ENCODE results near the gene ZG16.
"Not testable (repeated sequence)": the region's sequence is repeated elsewhere in the genome, so short reads cannot be mapped to it uniquely, and the experiment has no call there.

The ZG16 gene

GRCh38 chr16:29753516-29753915 is 24.5 kb upstream of the ZG16 start:
- DNase-seq, result no peak

GRCh38 chr16:29756654-29757053 is 21.4 kb upstream of the ZG16 start:
- no peak for DNase-seq

GRCh38 chr16:29757086-29757485 is 21.0 kb upstream of the ZG16 start:
- not testable (repeated sequence) for DNase-seq

GRCh38 chr16:29757950-29758466 is 20.0 kb upstream of the ZG16 start:
- DNase-seq, result no peak

GRCh38 chr16:29760567-29761279 is 17.3 kb upstream of the ZG16 start:
- DNase-seq, result no peak

GRCh38 chr16:29761280-29761651 is 16.8 kb upstream of the ZG16 start:
- DNase-seq, result not testable (repeated sequence)

- no peak for DNase-seq
These were observed 16.2 kb upstream of the ZG16 start for GRCh38 chr16:29761882-29762281.

GRCh38 chr16:29763326-29763725 is 14.7 kb upstream of the ZG16 start:
- DNase-seq, result no peak

- DNase-seq, result peak; percentile 100
These were observed 12.7 kb upstream of the ZG16 start for GRCh38 chr16:29765167-29766032.

- DNase-seq, result no peak
These were observed 11.5 kb upstream of the ZG16 start for GRCh38 chr16:29766571-29766970.

- DNase-seq, result peak; percentile 14
These were observed 11.0 kb upstream of the ZG16 start for GRCh38 chr16:29767062-29767461.

GRCh38 chr16:29769507-29769906 is 8.5 kb upstream of the ZG16 start:
- no peak for DNase-seq

GRCh38 chr16:29770250-29770929 is 7.7 kb upstream of the ZG16 start:
- DNase-seq, result peak; percentile 59

GRCh38 chr16:29772330-29772729 is 5.7 kb upstream of the ZG16 start:
- not testable (repeated sequence) for DNase-seq

GRCh38 chr16:29774730-29775129 is 3.3 kb upstream of the ZG16 start:
- no peak for DNase-seq

GRCh38 chr16:29775742-29776408 is 2.2 kb upstream of the ZG16 start:
- no peak for DNase-seq

GRCh38 chr16:29779474-29779873 is 1.4 kb downstream of the ZG16 start:
- DNase-seq, result no peak

- DNase-seq, result not testable (repeated sequence)
These were observed 5.3 kb downstream of the ZG16 start for GRCh38 chr16:29783094-29783953.

- no peak for DNase-seq
These were observed 6.1 kb downstream of the ZG16 start for GRCh38 chr16:29784157-29784556.

- no peak for DNase-seq
These were observed 6.9 kb downstream of the ZG16 start for GRCh38 chr16:29784901-29785500.

GRCh38 chr16:29787155-29787554 is 9.1 kb downstream of the ZG16 start:
- DNase-seq, result not testable (repeated sequence)

Measured in NCI-H146 (cell line).